ENCODE data around the gene HSPA12B. TPM values are rescaled to one million over a fixed set of nuclear protein-coding genes. Genes with fewer than 3 reads are reported as not detected.

HSPA12B gene
- total and polyA plus RNA-seq, 2 of the 13 experiments (the other 11 are each of a cell fraction or from before 2014, with no cell fraction given): 0.01 TPM; not detected in 1

- TF ChIP-seq ZNF800 (CRISPR knock-in tag; IDR thresholded peaks at IDR 0.05) (no peak), KAT2B (IDR thresholded peaks at IDR 0.05; ENCODE audit: borderline replicate concordance, low read depth, low read length) (no peak), ZNF207 (IDR thresholded peaks at IDR 0.05; ENCODE audit: borderline replicate concordance) (no peak)
Measured at GRCh38 chr20:3686421-3686820, 46.1 kb upstream of the HSPA12B start (continued).

GRCh38 chr20:3686867-3687321, 45.6 kb upstream of the HSPA12B start:
- no peak overlapping the region for H2AFZ ChIP-seq (ENCODE audit: low read length)
- in situ Hi-C loops (cut with HindIII; ENCODE audit: extremely low pct_ligation_motif_present, low pct_unique_long_range_greater_than_20kb): no loop called here
- peaks cover 22 to 67% of the 10 kb centered on the region in 2 experiments for H3K27me3 ChIP-seq (ENCODE audit: control insufficient read depth in 1 of 2, insufficient read depth in 2 of 2, low read length in 2 of 2)
- H3K9me3 ChIP-seq (ENCODE audit: low read length): no peaks in the 10 kb centered on the region
- no peaks in the 10 kb centered on the region for H4K20me1 ChIP-seq (ENCODE audit: insufficient read depth, low read length)
- FAIRE-seq (no peak), ATAC-seq (no peak; the same call in 2 of the 3 replicates), DNase-seq (ENCODE audit: low spot score) (no peak)
- no peaks in the 10 kb centered on the region for H3K36me3 ChIP-seq (replicated peaks in 1 of 2; ENCODE audit: control insufficient read depth in 1 of 2, insufficient read depth in 2 of 2, low read length in 2 of 2)
- no peak overlapping the region for H3K4me3 ChIP-seq (replicated peaks in 1 of 3; ENCODE audit: insufficient read depth in 1 of 3, low read depth in 2 of 3, low read length in 3 of 3)
- TF ChIP-seq GMEB1 (CRISPR knock-in tag; IDR thresholded peaks at IDR 0.05; ENCODE audit: borderline replicate concordance) (no peak), STAG1 (CRISPR knock-in tag; IDR thresholded peaks at IDR 0.05) (peak; percentile 21), CTCF (CRISPR knock-in tag; IDR thresholded peaks at IDR 0.05) (peak; percentile 26; the same call in 1 of the 2 replicates), CEBPB (IDR thresholded peaks at IDR 0.05; ENCODE audit: borderline replicate concordance, low read depth, low read length) (peak; percentile 59; the same call in 1 of the 2 replicates)
- intact Hi-C loops (cut with micrococcal nuclease; ENCODE audit: unreplicated experiment): no loop called here
- 25% methylated on average over 9 of the region's 9 CpGs for WGBS (ENCODE audit: low lambda C conversion rate)
- no TSS peak for BruUV-seq (replicated peaks)
- no peak overlapping the region for H3K27ac ChIP-seq (ENCODE audit: extremely low read length, insufficient read depth, low read length)
- ChIA-PET CTCF (ENCODE audit: low intra/inter-chr PET ratio, low total read pairs) (no interaction called here), POLR2A (no interaction called here)
- no peak overlapping the region for H3K4me2 ChIP-seq (ENCODE audit: low read depth, low read length)
- no peak overlapping the region for H3K9ac ChIP-seq (ENCODE audit: insufficient read depth, low read depth, low read length)
- 0 out of 2 replicates have a peak, but pooled peaks cover 4% of the 10 kb centered on the region for H3K4me1 ChIP-seq (ENCODE audit: insufficient read depth, low read length)
- no peaks in the 10 kb centered on the region for H3K79me2 ChIP-seq (ENCODE audit: insufficient read depth, low read length)

Measured in HepG2 (cell line).